Astrocyte (in vitro differentiated cells and primary cell): ENCODE results near the gene RAB21. TPM values are rescaled to one million over a fixed set of nuclear protein-coding genes. Genes with fewer than 3 reads are reported as not detected.

Experiments used
- DNase-seq: peaks from one replicate; pipeline ENCODE4 v3.0.0-alpha.2; 2010; ENCODE audit warnings: low read depth
- FAIRE-seq: peaks from 2 replicates; lab custom pipeline; 2011; peaks lifted over from hg19 to GRCh38; lab: Jason Lieb, UNC
- H2AFZ ChIP-seq: 2 replicates; pipeline ENCODE4 v1.6.0; 2012; ENCODE audit warnings: low read depth, low read length, inconsistent platforms
- H3K27ac ChIP-seq: 2 replicates; pipeline ENCODE4 v1.5.1; 2011; ENCODE audit warnings: low read depth, low read length, inconsistent platforms
- H3K27me3 ChIP-seq: 2 replicates; pipeline ENCODE4 v1.6.0; 2011; ENCODE audit warnings: low read length, inconsistent platforms; ENCODE audit not compliant: insufficient read depth
- H3K36me3 ChIP-seq: 2 replicates; pipeline ENCODE4 v1.5.1; 2011; ENCODE audit warnings: low read length, inconsistent platforms; ENCODE audit not compliant: insufficient read depth
- H3K4me1 ChIP-seq: 2 replicates; pipeline ENCODE4 v1.5.1; 2011; ENCODE audit warnings: low read length, inconsistent platforms; ENCODE audit not compliant: insufficient read depth
- H3K4me2 ChIP-seq: 2 replicates; pipeline ENCODE4 v1.6.0; 2012; ENCODE audit warnings: low read length, inconsistent platforms
- H3K4me3 ChIP-seq: 2 replicates; pipeline ENCODE4 v1.5.1; 2011; ENCODE audit warnings: low read depth, mild to moderate bottlenecking, low read length, inconsistent platforms; ENCODE audit not compliant: insufficient read depth
- H3K79me2 ChIP-seq: 2 replicates; pipeline ENCODE4 v1.6.0; 2012; ENCODE audit warnings: mild to moderate bottlenecking, low read length, inconsistent platforms; ENCODE audit not compliant: insufficient read depth
- H3K9ac ChIP-seq: 2 replicates; pipeline ENCODE4 v1.6.0; 2012; ENCODE audit warnings: mild to moderate bottlenecking, low read length, inconsistent platforms
- H3K9me3 ChIP-seq: 2 replicates; pipeline ENCODE4 v1.5.1; 2012; ENCODE audit warnings: low read depth, mild to moderate bottlenecking, low read length, inconsistent platforms; ENCODE audit not compliant: insufficient read depth
- H4K20me1 ChIP-seq: 2 replicates; pipeline ENCODE4 v1.6.0; 2012; ENCODE audit warnings: low read length, inconsistent platforms; ENCODE audit not compliant: insufficient read depth
- H3K27ac Mint-ChIP-seq: one replicate; pipeline ENCODE4 v1.8.0; 2021; ENCODE audit warnings: mild to moderate bottlenecking, mixed read lengths; ENCODE audit not compliant: unreplicated experiment
- H3K27me3 Mint-ChIP-seq: one replicate; pipeline ENCODE4 v1.8.0; 2021; ENCODE audit warnings: low read depth, mixed read lengths; ENCODE audit not compliant: unreplicated experiment
- H3K36me3 Mint-ChIP-seq: one replicate; pipeline ENCODE4 v1.8.0; 2021; ENCODE audit warnings: low read depth, mixed read lengths; ENCODE audit not compliant: unreplicated experiment
- H3K4me1 Mint-ChIP-seq: one replicate; pipeline ENCODE4 v1.8.0; 2021; ENCODE audit warnings: low read depth, mixed read lengths; ENCODE audit not compliant: unreplicated experiment
- H3K4me3 Mint-ChIP-seq: one replicate; pipeline ENCODE4 v1.8.0; 2021; ENCODE audit warnings: mild to moderate bottlenecking, moderate library complexity, mixed read lengths; ENCODE audit not compliant: unreplicated experiment
- H3K9me3 Mint-ChIP-seq: one replicate; pipeline ENCODE4 v1.8.0; 2021; ENCODE audit warnings: mild to moderate bottlenecking, mixed read lengths; ENCODE audit not compliant: unreplicated experiment
- EZH2 ChIP-seq: IDR thresholded peaks from 2 replicates; pipeline ENCODE4 v1.6.1; 2012; ENCODE audit warnings: mild to moderate bottlenecking, low read length, inconsistent platforms; ENCODE audit not compliant: insufficient read depth
- total RNA-seq: library from RNA; stranded (reverse); gene quantifications from 2 replicates; pipeline ENCODE4 v1.2.1, GENCODE V29; 2021
- TF ChIP-seq, protein P1 (sequence below): IDR thresholded peaks from 2 replicates; pipeline ENCODE4 v1.5.1; 2011; ENCODE audit warnings: low read depth, mild to moderate bottlenecking, inconsistent platforms, low read length, moderate library complexity; ENCODE audit not compliant: insufficient read depth

Gene RAB21
- total RNA-seq, 1 donor from 2014 or later = 88.5 TPM

DNA sequence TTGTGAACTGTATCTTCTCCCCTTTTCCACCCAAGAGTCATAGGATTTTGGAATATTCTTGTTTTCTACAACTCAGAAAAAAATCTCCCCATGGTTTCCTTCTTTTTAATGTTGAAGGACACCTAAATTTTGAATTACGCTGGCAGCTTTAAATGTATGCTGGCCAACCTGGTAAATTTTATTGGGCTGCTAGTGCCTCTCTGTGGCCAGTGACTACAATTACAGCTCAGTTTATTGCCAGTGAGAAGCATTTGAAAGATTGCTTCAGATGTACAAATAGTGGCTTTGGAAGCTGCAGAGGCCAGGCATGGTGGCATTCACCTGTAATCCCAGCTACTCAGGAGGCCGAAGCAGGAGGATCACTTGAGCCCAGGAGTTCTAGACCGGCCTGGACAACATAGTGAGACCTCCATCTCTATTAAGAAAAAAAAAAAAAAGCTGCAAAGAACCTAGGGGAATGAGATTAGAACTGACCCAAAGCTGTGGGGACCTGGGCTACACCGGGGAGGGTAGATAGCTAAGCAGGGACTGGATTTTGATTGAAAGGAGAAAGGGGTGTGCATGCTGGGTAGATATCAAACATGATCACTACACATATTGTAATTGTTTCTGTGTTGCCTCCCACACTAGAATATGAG is 7.6 kb upstream of the RAB21 start:
- peak; percentile 55 for FAIRE-seq
- Histone ChIP-seq H3K27me3 (peaks cover 19% of the 10 kb centered on the region), H3K9ac (no peak overlapping the region), H4K20me1 (no peaks in the 10 kb centered on the region), H3K79me2 (no peaks in the 10 kb centered on the region), H2AFZ (no peak overlapping the region), H3K27ac (no peak overlapping the region), H3K4me3 (no peak overlapping the region), H3K4me2 (no peak overlapping the region), H3K36me3 (no peaks in the 10 kb centered on the region), H3K9me3 (no peaks in the 10 kb centered on the region), H3K4me1 (no peaks in the 10 kb centered on the region)
- Mint-ChIP-seq H3K4me1 (peaks cover 3% of the 10 kb centered on the region), H3K36me3 (no peaks in the 10 kb centered on the region), H3K27ac (no peak overlapping the region), H3K4me3 (no peak overlapping the region), H3K9me3 (no peaks in the 10 kb centered on the region), H3K27me3 (peaks cover 2% of the 10 kb centered on the region)
- peak; percentile 36 for DNase-seq
- TF ChIP-seq EZH2 = no peak
- TF ChIP-seq, protein P1, sequence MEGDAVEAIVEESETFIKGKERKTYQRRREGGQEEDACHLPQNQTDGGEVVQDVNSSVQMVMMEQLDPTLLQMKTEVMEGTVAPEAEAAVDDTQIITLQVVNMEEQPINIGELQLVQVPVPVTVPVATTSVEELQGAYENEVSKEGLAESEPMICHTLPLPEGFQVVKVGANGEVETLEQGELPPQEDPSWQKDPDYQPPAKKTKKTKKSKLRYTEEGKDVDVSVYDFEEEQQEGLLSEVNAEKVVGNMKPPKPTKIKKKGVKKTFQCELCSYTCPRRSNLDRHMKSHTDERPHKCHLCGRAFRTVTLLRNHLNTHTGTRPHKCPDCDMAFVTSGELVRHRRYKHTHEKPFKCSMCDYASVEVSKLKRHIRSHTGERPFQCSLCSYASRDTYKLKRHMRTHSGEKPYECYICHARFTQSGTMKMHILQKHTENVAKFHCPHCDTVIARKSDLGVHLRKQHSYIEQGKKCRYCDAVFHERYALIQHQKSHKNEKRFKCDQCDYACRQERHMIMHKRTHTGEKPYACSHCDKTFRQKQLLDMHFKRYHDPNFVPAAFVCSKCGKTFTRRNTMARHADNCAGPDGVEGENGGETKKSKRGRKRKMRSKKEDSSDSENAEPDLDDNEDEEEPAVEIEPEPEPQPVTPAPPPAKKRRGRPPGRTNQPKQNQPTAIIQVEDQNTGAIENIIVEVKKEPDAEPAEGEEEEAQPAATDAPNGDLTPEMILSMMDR = peak; percentile 89

DNA sequence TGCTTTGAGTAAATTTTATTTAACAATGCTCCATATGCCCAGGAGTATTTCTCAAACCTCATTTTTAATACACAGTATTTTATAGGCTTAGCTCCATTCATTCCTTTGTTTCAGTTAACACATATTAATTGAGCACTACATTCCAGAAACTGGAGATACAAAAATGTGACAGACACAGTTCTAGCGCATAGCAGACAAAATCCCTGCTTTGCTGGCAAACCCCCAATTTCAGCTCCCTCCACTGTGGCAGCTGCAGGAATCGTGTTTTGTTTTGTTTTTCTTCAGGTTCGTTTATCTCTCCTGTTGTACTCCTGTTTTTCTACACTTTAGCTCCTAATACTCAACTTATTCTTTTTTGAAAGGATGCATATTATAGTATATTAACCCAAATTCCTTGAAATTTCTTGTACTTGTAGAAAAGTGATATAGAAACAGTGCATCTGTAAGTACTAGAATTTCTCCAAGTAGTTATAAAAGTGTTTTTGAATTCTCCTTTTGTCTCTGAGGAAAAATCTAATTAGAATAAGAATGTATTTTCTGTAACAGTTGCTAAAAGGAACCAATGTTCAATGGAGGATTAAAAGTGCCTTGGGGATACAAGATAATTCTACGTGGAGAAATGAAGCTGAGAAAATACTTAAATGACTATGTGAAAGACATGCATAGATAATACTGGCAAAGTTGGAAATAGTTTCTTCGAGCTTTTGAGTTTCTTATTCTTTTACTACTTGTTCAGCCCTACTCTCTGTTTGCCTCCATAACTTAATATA is 6.4 kb upstream of the RAB21 start:
- Histone ChIP-seq H3K36me3 (no peaks in the 10 kb centered on the region), H3K79me2 (no peaks in the 10 kb centered on the region), H3K9ac (no peak overlapping the region), H3K9me3 (no peaks in the 10 kb centered on the region), H3K4me2 (no peak overlapping the region), H3K4me3 (no peak overlapping the region), H3K27ac (no peak overlapping the region), H4K20me1 (no peaks in the 10 kb centered on the region), H3K27me3 (peaks cover 19% of the 10 kb centered on the region), H2AFZ (no peak overlapping the region), H3K4me1 (no peaks in the 10 kb centered on the region)
- FAIRE-seq (no peak), DNase-seq (no peak)
- no peak overlapping the region for H3K27ac Mint-ChIP-seq
- H3K4me1 Mint-ChIP-seq = peaks cover 3% of the 10 kb centered on the region
- no peak overlapping the region for H3K4me3 Mint-ChIP-seq
- H3K9me3 Mint-ChIP-seq = no peaks in the 10 kb centered on the region
- peaks cover 2% of the 10 kb centered on the region for H3K27me3 Mint-ChIP-seq
- TF ChIP-seq, protein P1 = no peak
- no peak for TF ChIP-seq EZH2
- H3K36me3 Mint-ChIP-seq = no peaks in the 10 kb centered on the region

DNA sequence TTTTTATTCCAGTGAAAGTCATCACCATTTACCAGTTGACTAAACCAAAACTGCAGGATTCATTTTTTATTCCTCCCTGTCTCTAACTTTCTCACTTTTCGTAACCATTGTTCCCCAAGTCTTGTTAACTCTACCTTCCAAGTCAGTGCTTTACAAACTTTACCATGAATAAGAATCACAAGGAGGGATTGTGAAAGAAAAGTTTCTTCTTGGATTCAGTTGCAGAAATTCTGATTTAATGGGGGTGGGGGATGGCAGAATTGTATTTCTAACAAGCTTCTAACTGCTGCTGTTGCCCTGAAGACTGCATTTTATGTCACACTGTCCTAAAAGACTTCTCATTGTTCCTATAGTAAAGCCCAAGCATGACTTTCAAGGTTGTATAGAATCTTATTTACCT is 5.0 kb upstream of the RAB21 start:
- peaks cover 19% of the 10 kb centered on the region for H3K27me3 ChIP-seq
- no peak overlapping the region for H3K4me2 ChIP-seq
- peaks cover under 1% of the 10 kb centered on the region for H3K4me1 Mint-ChIP-seq
- H3K4me3 ChIP-seq = no peak overlapping the region
- H3K27me3 Mint-ChIP-seq = peaks cover 2% of the 10 kb centered on the region
- no peaks in the 10 kb centered on the region for H3K36me3 ChIP-seq
- no peak overlapping the region for H3K9ac ChIP-seq
- no peaks in the 10 kb centered on the region for H3K36me3 Mint-ChIP-seq
- H4K20me1 ChIP-seq = no peaks in the 10 kb centered on the region
- H3K79me2 ChIP-seq = peaks cover under 1% of the 10 kb centered on the region
- H3K27ac Mint-ChIP-seq = no peak overlapping the region
- no peak overlapping the region for H3K27ac ChIP-seq
- no peaks in the 10 kb centered on the region for H3K9me3 Mint-ChIP-seq
- DNase-seq (no peak), FAIRE-seq (no peak)
- H2AFZ ChIP-seq = no peak overlapping the region
- H3K4me3 Mint-ChIP-seq = no peak overlapping the region
- TF ChIP-seq EZH2 = no peak
- TF ChIP-seq, protein P1 = no peak
- no peaks in the 10 kb centered on the region for H3K9me3 ChIP-seq
- H3K4me1 ChIP-seq = no peaks in the 10 kb centered on the region
